Measurements from ENCODE around the gene GLB1L.

- TF ChIP-seq, protein P1, sequence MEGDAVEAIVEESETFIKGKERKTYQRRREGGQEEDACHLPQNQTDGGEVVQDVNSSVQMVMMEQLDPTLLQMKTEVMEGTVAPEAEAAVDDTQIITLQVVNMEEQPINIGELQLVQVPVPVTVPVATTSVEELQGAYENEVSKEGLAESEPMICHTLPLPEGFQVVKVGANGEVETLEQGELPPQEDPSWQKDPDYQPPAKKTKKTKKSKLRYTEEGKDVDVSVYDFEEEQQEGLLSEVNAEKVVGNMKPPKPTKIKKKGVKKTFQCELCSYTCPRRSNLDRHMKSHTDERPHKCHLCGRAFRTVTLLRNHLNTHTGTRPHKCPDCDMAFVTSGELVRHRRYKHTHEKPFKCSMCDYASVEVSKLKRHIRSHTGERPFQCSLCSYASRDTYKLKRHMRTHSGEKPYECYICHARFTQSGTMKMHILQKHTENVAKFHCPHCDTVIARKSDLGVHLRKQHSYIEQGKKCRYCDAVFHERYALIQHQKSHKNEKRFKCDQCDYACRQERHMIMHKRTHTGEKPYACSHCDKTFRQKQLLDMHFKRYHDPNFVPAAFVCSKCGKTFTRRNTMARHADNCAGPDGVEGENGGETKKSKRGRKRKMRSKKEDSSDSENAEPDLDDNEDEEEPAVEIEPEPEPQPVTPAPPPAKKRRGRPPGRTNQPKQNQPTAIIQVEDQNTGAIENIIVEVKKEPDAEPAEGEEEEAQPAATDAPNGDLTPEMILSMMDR (conservative IDR thresholded peaks at IDR 0.05), result no peak
- TF ChIP-seq ZFX (IDR thresholded peaks at IDR 0.05), result no peak
Observed at GRCh38 chr2:219204425-219205164, 40.6 kb downstream of the GLB1L start.
